K562 (cell line): Measurements from ENCODE around the gene CREB3L2. TPM values are rescaled to one million over a fixed set of nuclear protein-coding genes. Genes with fewer than 3 reads are reported as not detected.

Source experiments
- ATAC-seq: fragments of 200-7000 bp; cut with Tn5 transposase; 3 replicates; pipeline ENCODE4 v1.9.1; 2020; ENCODE audit warnings: moderate library complexity
- BruUV-seq: library from RNA; stranded (reverse); fragments of 400-500 nt; replicated peaks from 2 replicates; lab custom pipeline; 2021; lab: Mats Ljungman, UMichigan
- CTCF ChIA-PET: fragments of 300-600 bp; formaldehyde crosslinking; extraction: SDS; loops from one replicate; lab custom pipeline; 2021; ENCODE audit warnings: low intra/inter-chr PET ratio; lab: Yijun Ruan, JAX
- POLR2A ChIA-PET: fragments of 300-600, 350-650 bp; sonication (Branson Sonifier 250); formaldehyde crosslinking; extraction: SDS; loops from one replicate; lab custom pipeline; 2021; ENCODE audit warnings: antibody characterized with exemption, inconsistent platforms; lab: Yijun Ruan, JAX
- DNase-seq, 4 experiments: peaks; one replicate each; pipeline versions ENCODE4 v3.0.0 to v3.0.0-alpha.2; 2011 to 2018; ENCODE audit warnings: low spot score in 3 of 4, mixed read lengths in 3 of 4; ENCODE audit errors: extremely low read depth in 1 of 4
- FAIRE-seq: peaks from 2 replicates; lab custom pipeline; 2011; peaks lifted over from hg19 to GRCh38; lab: Jason Lieb, UNC
- H2AFZ ChIP-seq: 2 replicates; pipeline ENCODE4 v1.6.0; 2011; ENCODE audit warnings: low read depth, low read length, control low read depth, inconsistent platforms
- H3K27ac ChIP-seq: fragments of 200-600 bp; 3 replicates; pipeline ENCODE4 v1.8.0; 2011; ENCODE audit warnings: low read depth, mild to moderate bottlenecking, control low read depth, inconsistent platforms, low read length, moderate library complexity, mixed read lengths; ENCODE audit errors: extremely low read depth
- H3K27me3 ChIP-seq, 2 experiments: fragments of 300-600 bp in 1 of 2; 2 replicates in 1 of 2; 3 replicates in 1 of 2; pipeline versions ENCODE4 v1.6.0 to v1.8.0; 2011; ENCODE audit warnings: inconsistent platforms in 2 of 2, low read length in 2 of 2, mild to moderate bottlenecking in 1 of 2, mixed read lengths in 1 of 2, moderate library complexity in 1 of 2; ENCODE audit not compliant: control insufficient read depth in 2 of 2, insufficient read depth in 2 of 2
- H3K36me3 ChIP-seq: fragments of 300-600 bp; 3 replicates; pipeline ENCODE4 v1.8.0; 2011; ENCODE audit warnings: mild to moderate bottlenecking, low read length, inconsistent platforms; ENCODE audit not compliant: control insufficient read depth, insufficient read depth
- H3K4me1 ChIP-seq, 2 experiments: fragments of 200-600 bp in 1 of 2; replicated peaks in 1 of 2; 2 replicates in 1 of 2; 3 replicates in 1 of 2; pipeline versions ENCODE4 v1.5.1 to v1.8.0; 2011; ENCODE audit warnings: inconsistent platforms in 2 of 2, low read length in 2 of 2, mild to moderate bottlenecking in 1 of 2, mixed read lengths in 1 of 2, moderate library complexity in 1 of 2; ENCODE audit not compliant: control insufficient read depth in 2 of 2, insufficient read depth in 2 of 2
- H3K4me2 ChIP-seq: 2 replicates; pipeline ENCODE4 v1.6.1; 2011; ENCODE audit warnings: low read length, control low read depth, inconsistent platforms, mixed read lengths; ENCODE audit not compliant: insufficient read depth
- H3K4me3 ChIP-seq: fragments of 200-600 bp; sonication (generic), shearing (Covaris generic); 2 replicates; pipeline ENCODE4 v1.5.1; 2016; ENCODE audit warnings: control low read depth, inconsistent platforms
- H3K79me2 ChIP-seq: fragments of 200-600 bp; 3 replicates; pipeline ENCODE4 v1.8.0; 2011; ENCODE audit warnings: low read length, inconsistent platforms; ENCODE audit not compliant: control insufficient read depth, insufficient read depth
- H3K9ac ChIP-seq, 2 experiments: 2 replicates each; pipeline versions ENCODE4 v1.6.0 to v1.6.1; 2011; ENCODE audit warnings: low read depth in 2 of 2, low read length in 2 of 2, control low read depth in 1 of 2, inconsistent platforms in 1 of 2, mild to moderate bottlenecking in 1 of 2, mixed read lengths in 1 of 2; ENCODE audit not compliant: insufficient read depth in 1 of 2
- H3K9me1 ChIP-seq: one replicate; pipeline ENCODE4 v1.6.0; 2011; ENCODE audit warnings: inconsistent platforms, mild to moderate bottlenecking, low read length, moderate library complexity; ENCODE audit not compliant: control insufficient read depth, insufficient read depth
- H3K9me3 ChIP-seq: replicated peaks from 2 replicates; pipeline ENCODE4 v1.5.1; 2011; ENCODE audit warnings: low read depth, low read length, inconsistent platforms; ENCODE audit not compliant: control insufficient read depth, insufficient read depth
- H4K20me1 ChIP-seq: replicated peaks from 2 replicates; pipeline ENCODE4 v1.6.1; 2011; ENCODE audit warnings: low read length, inconsistent platforms, mixed read lengths; ENCODE audit not compliant: control insufficient read depth, insufficient read depth
- CEBPB ChIP-seq: fragments of 450-650 bp; IDR thresholded peaks from 2 replicates; pipeline ENCODE4 v1.6.1; 2016; ENCODE audit warnings: missing genetic modification characterization, missing compliant biosample characterization
- EP300 ChIP-seq: IDR thresholded peaks from 2 replicates; pipeline ENCODE4 v1.6.1; 2012; ENCODE audit warnings: low read length, improper control_type of control experiment
- ZNF592 ChIP-seq: fragments of 450-650 bp; IDR thresholded peaks from 2 replicates; pipeline ENCODE4 v1.6.1; 2017; ENCODE audit warnings: antibody characterized with exemption, mild to moderate bottlenecking
- ZNF830 ChIP-seq: fragments of 250-450 bp; sonication (Bioruptor Pico); IDR thresholded peaks from 2 replicates; pipeline ENCODE4 v1.5.0; 2021; ENCODE audit warnings: mild to moderate bottlenecking
- WGBS: fragments of 100-300 bp; shearing (Covaris generic); methylation state at CpG from one replicate; pipeline ENCODE4 v1.1.6; 2016; ENCODE audit warnings: low coverage, mixed read lengths; ENCODE audit not compliant: insufficient coverage; ENCODE audit errors: missing lambda C conversion rate; 5-methylcytosine and 5-hydroxymethylcytosine counted together
- in situ Hi-C: fragments of 300-500 bp; cut with MboI; formaldehyde crosslinking; loops from 4 replicates; pipeline ENCODE4 v1.15.0; 2018; ENCODE audit warnings: inconsistent platforms, mixed read lengths
- intact Hi-C: fragments of 100-400 bp; cut with micrococcal nuclease; formaldehyde crosslinking; loops from 2 replicates; pipeline ENCODE4 v1.14.2; 2022
- polyA plus RNA-seq, 8 experiments: library from polyadenylated mRNA; depleted of rRNA in 4 of 8; stranded (reverse) in 5 of 8; unstranded in 3 of 8; fragments of >200 nt; fragmentation: Nextera tagmentation in 2 of 8; fragmentation: Illumina TruSeq in 1 of 8; extraction: Ambion mirVana in 2 of 8; extraction: Trizol in 1 of 8; gene quantifications; 2 replicates each; pipeline versions ENCODE4 v1.2.1 to v1.2.3, GENCODE V29; 2011 to 2014; ENCODE audit warnings: inconsistent platforms in 1 of 8, missing spikeins in 1 of 8
- total RNA-seq, 7 experiments: library from RNA; depleted of rRNA in 6 of 7; stranded (reverse); fragments of >200 nt in 6 of 7; fragmentation: Illumina TruSeq in 2 of 7; extraction: Trizol in 2 of 7; gene quantifications; 2 replicates each; pipeline versions ENCODE4 v1.2.1 to v1.2.3, GENCODE V29; 2011 to 2021; ENCODE audit warnings: low replicate concordance in 1 of 7

CREB3L2 gene
- total and polyA plus RNA-seq, 9 of the 15 experiments (the other 6 are each of a cell fraction or from before 2014, with no cell fraction given): 7.1 to 45.6 (median 15.8) TPM

- H3K9me3 ChIP-seq: no peaks in the 10 kb centered on the region
- H3K9me1 ChIP-seq: peaks cover 5% of the 10 kb centered on the region
- TF ChIP-seq ZNF592: 0 out of 2 replicates have a peak, but pooled peaks have one; percentile 49
- 0 out of 2 replicates have a peak, but pooled peaks have one; percentile 10 for TF ChIP-seq CEBPB (tag)
- no peak for TF ChIP-seq EP300
- no peak for TF ChIP-seq ZNF830
- H3K4me1 ChIP-seq: peaks cover 10 to 15% of the 10 kb centered on the region in 2 experiments
- H3K9ac ChIP-seq: no peak overlapping the region
- no peaks in the 10 kb centered on the region for H4K20me1 ChIP-seq
- no peak for DNase-seq
- ChIA-PET POLR2A (interaction anchor here (0.5 to 1.9 kb wide), 2 partner anchors 9 to 759 kb away, joined by 3 to 4 read pairs; no protein-coding TSS in a partner anchor), CTCF (no interaction called here)
- BruUV-seq: no TSS peak
- intact Hi-C loops (loop anchor here (5.0 to 10.0 kb wide), 2 partner anchors 251 to 733 kb away; no protein-coding TSS in a partner anchor), in situ Hi-C loops (loop anchor here (5.0 kb wide), 1 partner anchor 97 kb away; no protein-coding TSS in a partner anchor)
- no peaks in the 10 kb centered on the region for H3K27me3 ChIP-seq
- no peak for FAIRE-seq
- peaks cover 29% of the 10 kb centered on the region for H3K79me2 ChIP-seq
- no peaks in the 10 kb centered on the region; the same call in 2 of the 3 replicates for H3K36me3 ChIP-seq
- H2AFZ ChIP-seq: peak overlapping the region; percentile 47
- ATAC-seq: no peak
- no peak overlapping the region for H3K4me3 ChIP-seq
- H3K4me2 ChIP-seq: no peak overlapping the region
- H3K27ac ChIP-seq: no peak overlapping the region
- WGBS: 78% methylated on average over 4 of the region's 4 CpGs
These were observed 2.2 kb upstream of the CREB3L2 start for GRCh38 chr7:138004046-138004445.
